ENCODE measurements around the gene GABPA.

GABPA gene

DNA sequence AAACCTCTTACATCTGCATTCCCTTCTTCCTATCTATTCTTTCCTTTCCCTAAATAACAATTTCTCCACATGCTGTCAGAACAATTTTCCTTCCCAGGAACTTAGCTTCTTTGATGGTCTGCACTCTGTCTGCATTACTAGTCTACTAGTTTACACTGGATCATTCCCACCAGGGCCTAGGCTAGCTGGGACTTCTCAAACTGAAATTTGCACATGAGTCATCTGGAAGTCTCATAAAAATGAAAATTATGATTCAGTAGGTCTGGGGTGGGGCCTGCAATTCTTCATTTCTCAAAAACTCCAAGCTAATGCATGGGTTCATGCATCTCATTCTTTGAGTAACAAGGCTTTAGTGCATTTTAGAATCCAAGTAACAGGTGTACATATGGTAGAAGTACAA lies 74.2 kb downstream of the GABPA start:
- DNase-seq (ENCODE audit: low read depth in 2 of 2): no peak

DNA sequence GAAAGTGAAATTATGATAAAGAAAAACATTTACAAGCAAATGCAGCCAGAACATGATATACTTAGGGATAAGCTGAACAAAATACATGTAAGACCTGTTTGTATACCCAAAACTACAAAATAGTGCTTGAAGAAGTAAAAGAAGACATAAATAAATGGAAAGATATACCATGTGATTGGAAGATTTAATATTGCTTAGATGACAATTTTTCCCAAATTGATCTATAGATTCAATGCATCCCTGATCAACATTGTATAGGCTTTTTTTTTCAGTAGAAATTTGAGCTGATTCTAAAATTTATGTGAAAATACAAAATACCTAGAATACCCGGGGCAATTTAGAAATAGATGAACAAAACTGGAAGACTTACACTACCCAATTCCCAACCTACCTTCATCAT lies 76.4 kb downstream of the GABPA start:
- no peak for DNase-seq (ENCODE audit: low read depth in 2 of 2)

DNA sequence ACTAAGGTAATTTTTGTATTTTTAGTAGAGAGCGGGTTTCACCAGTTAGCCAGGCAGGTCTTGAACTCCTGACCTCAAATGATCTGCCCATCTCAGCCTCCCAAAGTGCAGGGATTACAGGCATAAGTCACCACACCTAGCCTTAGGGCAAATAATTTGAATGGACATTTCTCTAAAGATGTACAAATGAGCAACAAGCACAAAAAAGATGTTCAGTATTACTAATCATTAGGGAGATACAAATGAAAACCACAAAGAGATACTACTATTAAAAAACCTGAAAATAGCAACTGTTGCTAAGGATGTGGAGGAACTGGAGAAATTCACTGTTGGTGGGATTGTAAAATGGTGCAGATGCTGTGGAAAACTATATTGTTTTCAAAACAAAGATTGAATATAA lies 79.1 kb downstream of the GABPA start:
- no peak for DNase-seq (ENCODE audit: low read depth in 2 of 2)

DNA sequence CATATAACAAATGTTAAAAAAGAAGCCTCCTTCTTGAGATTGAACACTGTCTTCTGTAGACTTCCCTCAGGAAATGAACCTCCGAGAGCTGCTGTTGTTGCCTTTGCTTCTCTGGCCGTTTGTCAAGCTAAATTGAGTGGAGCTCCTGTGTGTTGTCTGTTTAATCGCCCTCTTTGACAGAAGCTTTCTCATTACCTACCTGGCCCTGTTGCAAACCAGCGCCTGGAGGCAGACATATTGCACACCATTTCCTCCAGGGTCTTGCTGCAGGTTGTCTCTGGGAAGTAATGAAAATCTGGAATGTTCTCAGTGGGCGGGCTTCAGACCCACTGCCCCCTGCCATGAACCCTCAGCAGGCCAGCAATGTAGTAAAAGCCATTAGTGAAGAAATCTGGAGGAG lies 83.3 kb downstream of the GABPA start:
- no peak for DNase-seq (ENCODE audit: low read depth in 2 of 2)

DNA sequence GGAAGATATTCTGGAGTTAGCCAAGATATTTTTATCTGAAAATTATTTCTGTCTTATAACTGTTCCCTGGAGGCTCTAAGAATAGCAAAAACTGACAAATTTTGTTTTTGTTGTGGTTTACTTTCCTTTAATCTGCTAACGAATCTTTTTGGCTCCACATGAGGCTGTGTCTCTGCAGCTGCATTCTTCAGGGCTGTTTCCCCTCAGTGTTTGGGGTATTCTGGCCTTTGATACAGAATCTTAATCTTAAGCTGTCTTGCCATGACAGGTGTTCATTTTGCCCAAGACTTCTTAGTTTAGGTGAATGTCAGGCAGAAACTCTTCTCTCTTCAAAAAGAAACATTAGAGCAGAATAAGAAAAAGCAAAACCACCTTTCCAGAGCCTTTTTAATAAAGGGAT lies 83.8 kb downstream of the GABPA start:
- DNase-seq (ENCODE audit: low read depth in 2 of 2): no peak
